Hepatic stellate cell (primary cell): ENCODE results near the gene NCEH1.
"Not testable (repeated sequence)": the region's sequence is repeated elsewhere in the genome, so short reads cannot be mapped to it uniquely, and the experiment has no call there.

Experiments
- DNase-seq: peaks from one replicate; pipeline ENCODE4 v3.0.0; 2011; ENCODE audit warnings: low spot score

NCEH1 gene

GRCh38 chr3:172676196-172676922, 34.5 kb downstream of the NCEH1 start:
- DNase-seq, result no peak

- DNase-seq, result peak; percentile 12
These were observed 35.2 kb downstream of the NCEH1 start for GRCh38 chr3:172675441-172676193.

GRCh38 chr3:172673210-172673679, 37.6 kb downstream of the NCEH1 start:
- peak; percentile 52 for DNase-seq

- DNase-seq, result no peak
These were observed 41.8 kb downstream of the NCEH1 start for GRCh38 chr3:172669021-172669420.

GRCh38 chr3:172666873-172667694, 43.8 kb downstream of the NCEH1 start:
- peak; percentile 59 for DNase-seq

GRCh38 chr3:172666181-172666872, 44.5 kb downstream of the NCEH1 start:
- DNase-seq, result no peak

- DNase-seq, result not testable (repeated sequence)
These were observed 45.4 kb downstream of the NCEH1 start for GRCh38 chr3:172665510-172665909.

- DNase-seq, result not testable (repeated sequence)
These were observed 50.4 kb downstream of the NCEH1 start for GRCh38 chr3:172660421-172660820.

GRCh38 chr3:172659246-172660002, 51.4 kb downstream of the NCEH1 start:
- no peak for DNase-seq

GRCh38 chr3:172658344-172659245, 52.3 kb downstream of the NCEH1 start:
- DNase-seq, result peak; percentile 62

- DNase-seq, result no peak
These were observed 54.3 kb downstream of the NCEH1 start for GRCh38 chr3:172656602-172657001.

- DNase-seq, result no peak
These were observed 55.5 kb downstream of the NCEH1 start for GRCh38 chr3:172655388-172655787.

GRCh38 chr3:172654470-172654869, 56.4 kb downstream of the NCEH1 start:
- DNase-seq, result no peak

- DNase-seq, result no peak
These were observed 57.8 kb downstream of the NCEH1 start for GRCh38 chr3:172653004-172653572.

- no peak for DNase-seq
These were observed 58.8 kb downstream of the NCEH1 start for GRCh38 chr3:172651936-172652625.

GRCh38 chr3:172649987-172650386, 60.9 kb downstream of the NCEH1 start:
- no peak for DNase-seq

GRCh38 chr3:172648747-172649146, 62.1 kb downstream of the NCEH1 start:
- no peak for DNase-seq

- DNase-seq, result no peak
These were observed 63.0 kb downstream of the NCEH1 start for GRCh38 chr3:172647823-172648222.

- DNase-seq, result no peak
These were observed 63.8 kb downstream of the NCEH1 start for GRCh38 chr3:172647080-172647479.
